AG04450 (cell line): ENCODE results near the gene SEC61A1. TPM values are rescaled to one million over a fixed set of nuclear protein-coding genes. Genes with fewer than 3 reads are reported as not detected.

ENCODE experiments used
- CTCF ChIA-PET: fragments of 300-600, 350-600 bp; formaldehyde crosslinking; extraction: SDS; loops from one replicate; lab custom pipeline; 2022; ENCODE audit warnings: antibody characterized with exemption, inconsistent platforms; lab: Charles Lee
- POLR2A ChIA-PET: fragments of 350-600 bp; formaldehyde crosslinking; extraction: SDS; loops from one replicate; lab custom pipeline; 2021; ENCODE audit warnings: antibody characterized with exemption, inconsistent platforms; lab: Yijun Ruan, JAX
- DNase-seq: peaks from one replicate; pipeline ENCODE4 v3.0.0-alpha.2; 2011; ENCODE audit warnings: low read depth, low spot score
- H3K27ac ChIP-seq: one replicate; pipeline ENCODE4 v1.5.1; 2012; ENCODE audit warnings: low read depth, low read length, control low read depth
- H3K27me3 ChIP-seq: one replicate; pipeline ENCODE4 v1.6.0; 2012; ENCODE audit warnings: low read length; ENCODE audit not compliant: control insufficient read depth, insufficient read depth
- H3K4me3 ChIP-seq: 2 replicates; pipeline ENCODE4 v1.5.1; 2011; ENCODE audit warnings: mild to moderate bottlenecking, low read depth, low read length, control low read depth
- H3K9me3 ChIP-seq: 2 replicates; pipeline ENCODE4 v1.5.1; 2012; ENCODE audit warnings: low read length; ENCODE audit not compliant: control insufficient read depth, insufficient read depth
- polyA plus RNA-seq: library from polyadenylated mRNA; depleted of rRNA; stranded (reverse); fragments of >200 nt; gene quantifications from 2 replicates; pipeline ENCODE4 v1.2.3, GENCODE V29; 2011
- TF ChIP-seq, protein P1 (sequence below): IDR thresholded peaks from 2 replicates; pipeline ENCODE4 v1.5.1; 2011; ENCODE audit warnings: low read depth, low read length, control low read depth, inconsistent platforms

The SEC61A1 gene
- polyA plus RNA-seq, 1 experiment = 639 TPM

DNA sequence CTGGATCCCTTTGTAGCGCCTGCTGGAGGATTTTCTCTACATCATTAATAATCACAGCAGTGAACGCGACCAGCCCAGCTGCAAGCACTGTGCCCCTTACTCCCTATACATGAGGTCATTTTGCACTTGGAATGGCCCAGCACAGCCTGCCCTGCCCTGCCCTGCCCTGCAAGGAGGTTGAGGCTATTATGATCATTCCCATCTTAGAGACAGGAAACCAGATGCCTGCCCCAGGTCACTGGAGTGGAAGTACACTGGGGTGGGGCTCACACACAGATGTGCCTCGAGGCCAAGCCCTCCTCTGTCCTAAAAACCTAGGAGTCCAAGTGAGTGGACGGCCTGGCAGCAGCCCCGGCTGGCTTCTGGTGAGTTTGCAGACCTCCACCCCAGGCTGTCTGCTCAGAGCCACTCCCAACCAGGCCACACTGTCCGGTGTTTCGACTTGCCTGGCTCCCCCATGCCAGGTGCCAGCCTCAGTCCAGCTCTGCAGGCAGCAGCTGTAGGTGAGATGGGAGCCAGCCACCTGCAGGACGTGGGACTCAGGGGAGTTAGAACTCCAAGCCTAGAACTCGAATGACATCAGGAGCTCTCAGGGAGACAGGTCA, 30.4 kb upstream of the SEC61A1 start:
- H3K27ac ChIP-seq = no peak overlapping the region
- no peak for DNase-seq
- ChIA-PET POLR2A (no interaction called here), CTCF (no interaction called here)
- TF ChIP-seq, protein P1, sequence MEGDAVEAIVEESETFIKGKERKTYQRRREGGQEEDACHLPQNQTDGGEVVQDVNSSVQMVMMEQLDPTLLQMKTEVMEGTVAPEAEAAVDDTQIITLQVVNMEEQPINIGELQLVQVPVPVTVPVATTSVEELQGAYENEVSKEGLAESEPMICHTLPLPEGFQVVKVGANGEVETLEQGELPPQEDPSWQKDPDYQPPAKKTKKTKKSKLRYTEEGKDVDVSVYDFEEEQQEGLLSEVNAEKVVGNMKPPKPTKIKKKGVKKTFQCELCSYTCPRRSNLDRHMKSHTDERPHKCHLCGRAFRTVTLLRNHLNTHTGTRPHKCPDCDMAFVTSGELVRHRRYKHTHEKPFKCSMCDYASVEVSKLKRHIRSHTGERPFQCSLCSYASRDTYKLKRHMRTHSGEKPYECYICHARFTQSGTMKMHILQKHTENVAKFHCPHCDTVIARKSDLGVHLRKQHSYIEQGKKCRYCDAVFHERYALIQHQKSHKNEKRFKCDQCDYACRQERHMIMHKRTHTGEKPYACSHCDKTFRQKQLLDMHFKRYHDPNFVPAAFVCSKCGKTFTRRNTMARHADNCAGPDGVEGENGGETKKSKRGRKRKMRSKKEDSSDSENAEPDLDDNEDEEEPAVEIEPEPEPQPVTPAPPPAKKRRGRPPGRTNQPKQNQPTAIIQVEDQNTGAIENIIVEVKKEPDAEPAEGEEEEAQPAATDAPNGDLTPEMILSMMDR = no peak
- H3K9me3 ChIP-seq = no peaks in the 10 kb centered on the region
- H3K4me3 ChIP-seq = no peak overlapping the region
- H3K27me3 ChIP-seq = peaks cover 22% of the 10 kb centered on the region

DNA sequence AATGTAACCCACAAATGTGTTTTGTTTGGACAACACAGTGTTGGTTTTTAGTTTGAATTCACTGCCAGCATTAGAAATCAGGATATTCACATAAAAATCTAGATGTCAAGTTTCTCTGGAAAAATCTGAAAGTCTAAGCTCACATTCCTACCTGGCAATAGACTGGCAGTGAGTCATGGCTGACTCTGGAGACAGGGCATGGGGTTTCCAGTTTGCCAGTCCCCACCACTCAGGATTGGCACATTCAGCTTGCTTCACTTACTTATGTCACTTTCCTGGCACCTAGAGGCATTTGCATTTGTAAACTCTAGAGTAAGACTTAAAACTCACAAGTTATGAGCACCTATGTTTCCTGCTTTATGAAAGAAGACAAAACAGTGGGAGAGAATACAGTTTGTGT, 19.1 kb upstream of the SEC61A1 start:
- Histone ChIP-seq H3K4me3 (no peak overlapping the region), H3K27ac (no peak overlapping the region), H3K27me3 (peaks cover 6% of the 10 kb centered on the region), H3K9me3 (no peaks in the 10 kb centered on the region)
- DNase-seq = no peak
- POLR2A ChIA-PET = no interaction called here
- TF ChIP-seq, protein P1 = no peak
- CTCF ChIA-PET = interaction anchor here (0.7 kb wide), 2 partner anchors 350 to 458 kb away, joined by 3 read pairs; no protein-coding TSS in a partner anchor

DNA sequence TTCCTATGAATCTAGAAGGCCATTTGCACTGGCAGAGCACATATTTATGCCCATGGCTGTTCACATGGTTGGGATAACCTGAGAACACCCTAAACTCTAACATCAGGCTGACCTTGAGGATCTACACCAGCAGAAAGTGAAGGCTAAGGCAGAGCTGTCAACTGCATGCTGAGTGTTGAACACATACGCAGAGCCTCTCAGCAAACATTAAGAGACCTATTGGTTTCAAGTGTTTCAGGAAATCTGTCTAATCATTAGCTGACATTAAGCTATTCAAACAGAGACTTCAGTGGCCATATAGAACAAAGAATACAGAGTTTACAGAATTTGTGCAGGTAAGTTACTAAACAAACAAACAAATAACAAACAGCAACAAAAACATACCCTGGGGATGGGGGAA, 16.1 kb upstream of the SEC61A1 start:
- Histone ChIP-seq H3K27me3 (peaks cover 17% of the 10 kb centered on the region), H3K4me3 (no peak overlapping the region), H3K27ac (no peak overlapping the region), H3K9me3 (no peaks in the 10 kb centered on the region)
- POLR2A ChIA-PET = no interaction called here
- CTCF ChIA-PET = no interaction called here
- no peak for DNase-seq
- TF ChIP-seq, protein P1 = no peak

DNA sequence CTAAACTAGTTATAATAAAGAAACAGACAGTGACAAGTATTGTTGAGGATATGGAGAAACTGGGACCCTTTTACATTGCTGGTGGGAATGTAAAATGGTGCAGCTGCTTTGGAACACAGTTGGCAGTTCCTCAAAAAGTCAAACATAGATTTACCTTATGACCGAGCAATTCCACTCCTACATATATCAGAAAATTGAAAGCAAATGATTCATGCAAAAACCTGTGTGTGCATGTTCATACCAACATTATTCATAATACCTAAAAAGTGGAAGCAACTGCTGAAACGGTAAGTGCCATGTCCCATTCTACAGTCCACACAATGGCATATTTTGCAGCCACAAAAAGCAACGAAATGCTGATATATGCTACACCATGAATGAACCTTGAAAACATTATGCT, 12.2 kb upstream of the SEC61A1 start:
- TF ChIP-seq, protein P1 = no peak
- DNase-seq = no peak
- Histone ChIP-seq H3K9me3 (no peaks in the 10 kb centered on the region), H3K4me3 (no peak overlapping the region), H3K27me3 (peaks cover 30% of the 10 kb centered on the region), H3K27ac (no peak overlapping the region)
- ChIA-PET POLR2A (no interaction called here), CTCF (no interaction called here)

DNA sequence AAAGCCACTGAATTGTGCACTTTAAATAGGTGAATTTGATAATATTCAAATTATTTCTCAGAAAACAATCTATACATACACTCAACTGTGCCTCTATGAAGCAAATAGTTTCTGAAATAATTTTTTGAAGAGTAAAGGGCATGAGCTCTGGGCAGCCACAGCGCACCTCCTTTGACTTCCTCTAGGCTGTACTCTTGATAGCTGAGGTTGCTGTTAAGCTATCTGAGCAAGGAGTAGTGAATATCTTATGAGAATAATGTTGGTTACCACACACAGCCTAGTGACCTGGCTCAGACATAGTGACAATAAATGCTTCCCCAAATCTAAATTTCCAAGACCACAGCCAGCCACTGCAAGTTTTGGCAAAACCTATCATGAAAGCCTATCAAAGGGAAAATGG, 11.6 kb upstream of the SEC61A1 start:
- peaks cover 34% of the 10 kb centered on the region for H3K27me3 ChIP-seq
- H3K9me3 ChIP-seq = no peaks in the 10 kb centered on the region
- TF ChIP-seq, protein P1 = no peak
- H3K4me3 ChIP-seq = no peak overlapping the region
- ChIA-PET CTCF (no interaction called here), POLR2A (no interaction called here)
- DNase-seq = no peak
- no peak overlapping the region for H3K27ac ChIP-seq
